Measurements from ENCODE around the gene ZNF667.

Gene ZNF667

DNA sequence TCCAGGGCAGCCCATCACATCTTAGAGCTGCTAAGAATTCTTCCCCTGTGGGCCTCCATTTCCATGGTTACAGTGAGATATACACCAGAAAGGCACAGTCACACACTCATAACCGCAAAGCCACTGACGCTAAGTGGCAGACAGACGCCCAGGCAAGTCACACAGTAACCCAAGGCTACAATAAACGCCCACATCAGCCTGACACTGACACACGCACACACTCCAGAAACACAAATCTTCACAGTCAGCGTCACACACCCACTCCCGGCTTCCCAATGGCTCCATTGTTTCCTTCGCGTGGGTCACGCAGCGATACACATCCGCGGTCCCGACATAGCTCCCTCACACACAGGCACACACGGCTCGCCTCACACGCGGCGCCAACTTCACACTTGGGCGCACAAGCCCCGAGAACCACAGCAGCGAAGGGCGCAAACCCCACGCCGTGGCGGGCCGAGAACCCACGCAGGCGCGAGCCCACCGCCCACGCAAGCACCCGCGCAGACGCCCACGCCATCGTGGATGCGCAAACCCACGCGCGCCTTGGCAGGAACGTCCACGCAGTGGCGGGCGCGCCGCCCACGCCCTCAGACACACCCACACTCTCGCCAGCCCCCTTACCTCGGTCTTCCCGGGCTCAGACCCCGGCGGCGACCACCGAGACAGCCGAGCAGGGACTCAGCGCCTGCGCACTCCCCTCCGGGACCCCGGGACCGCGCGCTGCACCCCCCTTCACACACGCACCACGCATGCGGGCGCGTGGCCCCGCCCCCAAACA, at the start of gene ZNF667:
Gene ZNF667, minus strand, starts transcription at position 695 of the 778 bp plus-strand sequence. CDS start 14,975 bp downstream, outside the sequence.
- DNase-seq = no peak

DNA sequence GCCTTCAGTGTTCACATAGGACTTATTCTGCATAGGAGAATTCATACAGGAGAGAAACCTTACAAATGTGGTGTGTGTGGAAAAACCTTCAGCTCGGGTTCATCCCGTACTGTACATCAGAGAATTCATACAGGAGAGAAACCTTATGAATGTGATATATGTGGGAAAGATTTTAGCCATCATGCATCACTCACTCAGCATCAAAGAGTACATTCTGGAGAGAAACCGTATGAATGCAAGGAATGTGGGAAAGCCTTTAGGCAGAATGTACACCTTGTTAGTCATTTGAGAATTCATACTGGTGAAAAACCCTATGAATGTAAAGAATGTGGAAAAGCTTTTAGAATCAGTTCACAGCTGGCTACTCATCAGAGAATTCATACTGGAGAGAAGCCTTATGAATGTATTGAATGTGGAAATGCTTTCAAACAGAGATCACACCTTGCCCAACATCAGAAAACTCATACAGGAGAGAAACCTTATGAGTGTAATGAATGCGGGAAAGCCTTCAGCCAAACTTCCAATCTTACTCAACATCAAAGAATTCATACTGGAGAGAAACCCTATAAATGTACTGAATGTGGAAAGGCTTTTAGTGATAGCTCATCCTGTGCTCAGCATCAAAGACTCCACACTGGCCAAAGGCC, 48.2 kb upstream of the ZNF667 start:
- no peak for DNase-seq

DNA sequence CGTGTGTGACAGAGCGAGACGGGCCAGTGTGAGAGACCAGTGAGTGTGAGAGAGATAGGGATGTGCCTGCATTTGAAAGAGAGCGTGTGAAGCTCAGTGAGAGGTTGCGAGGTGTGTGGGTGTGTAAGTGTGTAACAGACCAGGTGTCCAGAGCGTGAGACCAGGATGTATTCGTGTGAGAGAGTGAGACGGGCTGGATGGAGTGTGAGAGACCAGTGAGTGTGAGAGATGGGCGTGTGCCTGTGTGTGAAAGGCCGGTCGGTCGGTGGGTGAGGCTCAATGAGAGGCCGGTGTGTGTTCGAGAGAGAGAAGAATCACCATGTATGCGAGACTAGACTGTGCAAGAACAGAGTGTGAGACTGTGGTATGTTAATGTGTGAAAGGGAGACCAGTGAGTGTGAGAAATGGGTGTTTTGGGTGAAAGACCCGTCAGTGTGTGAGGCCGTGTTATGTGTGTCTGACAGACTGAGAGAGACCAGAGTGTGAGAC, 31.2 kb upstream of the ZNF667 start:
- no peak for DNase-seq

DNA sequence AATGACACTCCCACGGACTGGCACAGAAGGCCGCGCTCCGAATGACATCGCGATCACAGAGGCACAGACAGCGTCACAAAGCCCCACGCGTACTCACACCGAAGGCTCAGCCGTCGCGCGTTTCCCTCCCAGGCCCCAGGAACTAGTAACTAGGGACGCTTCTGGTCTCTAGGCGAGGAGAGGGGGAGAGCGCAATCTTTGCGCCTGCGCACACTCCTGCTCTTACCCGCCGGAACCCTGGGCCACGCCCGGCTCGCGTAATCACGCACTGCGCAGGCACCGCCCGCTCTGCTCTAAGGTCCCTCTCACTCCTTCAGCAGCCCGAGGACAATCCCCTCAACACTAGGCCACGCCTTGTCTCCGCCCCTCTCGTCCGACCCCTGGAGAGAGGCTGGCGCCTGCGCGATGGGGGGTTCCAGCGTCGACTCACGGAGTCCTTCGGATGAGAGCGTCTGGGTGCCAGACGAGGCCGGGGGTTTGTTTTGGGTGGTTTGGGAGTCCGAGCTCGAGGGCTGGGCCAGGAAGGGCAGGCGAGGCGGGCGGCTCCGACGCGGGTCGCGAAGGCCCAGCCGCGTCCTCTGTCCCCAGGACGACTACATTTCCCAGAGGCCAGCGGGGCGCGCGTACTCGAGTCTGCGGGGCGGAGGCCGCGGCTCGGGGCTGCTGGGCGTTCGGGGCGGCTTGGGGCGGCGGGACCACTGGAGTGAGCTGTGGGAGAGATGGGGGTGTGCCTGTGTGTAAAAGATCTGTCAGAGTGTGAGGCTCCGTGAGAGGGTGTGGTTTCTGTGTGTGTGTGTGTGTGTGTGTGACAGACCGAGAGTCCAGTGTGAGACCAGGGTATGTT, 30.5 kb upstream of the ZNF667 start, which contains the start of gene ZNF471:
Gene ZNF471, plus strand, starts transcription at position 410 of the 844 bp plus-strand sequence. CDS start 3,717 bp downstream, outside the sequence.
- DNase-seq = no peak

DNA sequence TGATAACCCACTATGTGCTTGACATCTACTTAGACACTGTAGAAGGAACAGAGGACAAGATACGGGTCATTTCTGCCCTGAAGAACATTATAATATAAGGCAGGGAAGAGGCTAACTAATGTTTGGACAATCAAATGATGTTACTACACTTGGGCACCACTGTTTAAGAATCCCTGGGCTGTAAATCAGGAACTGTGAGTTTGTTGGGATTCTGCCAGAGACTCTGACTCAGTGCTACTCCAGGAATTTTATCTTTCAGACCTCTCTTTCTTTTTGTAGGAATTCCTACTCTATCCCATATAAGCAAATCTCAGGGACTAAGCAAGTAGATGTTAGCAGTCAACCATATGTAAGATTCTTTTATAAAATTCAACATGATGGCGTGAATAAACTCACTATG, 27.4 kb upstream of the ZNF667 start:
- DNase-seq = no peak

DNA sequence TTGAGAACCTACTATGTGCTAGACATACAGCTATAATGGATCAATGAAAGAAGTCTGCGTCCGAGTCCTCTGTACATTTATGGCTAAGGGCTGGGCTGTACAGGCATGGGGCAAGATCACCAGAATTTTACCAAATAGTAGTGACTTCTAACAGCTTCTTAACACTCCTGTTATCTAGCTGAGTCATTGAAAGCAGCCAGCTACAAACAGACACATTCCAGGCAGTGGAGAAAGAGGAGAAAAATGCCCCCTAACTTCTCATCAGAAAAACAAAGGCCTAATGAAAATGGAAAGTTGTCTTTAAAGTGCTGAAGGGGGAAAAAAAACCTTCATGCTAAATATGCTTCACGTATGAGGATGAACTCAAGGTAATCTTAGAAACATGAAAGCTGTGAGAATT, 14.3 kb upstream of the ZNF667 start:
- DNase-seq = no peak

DNA sequence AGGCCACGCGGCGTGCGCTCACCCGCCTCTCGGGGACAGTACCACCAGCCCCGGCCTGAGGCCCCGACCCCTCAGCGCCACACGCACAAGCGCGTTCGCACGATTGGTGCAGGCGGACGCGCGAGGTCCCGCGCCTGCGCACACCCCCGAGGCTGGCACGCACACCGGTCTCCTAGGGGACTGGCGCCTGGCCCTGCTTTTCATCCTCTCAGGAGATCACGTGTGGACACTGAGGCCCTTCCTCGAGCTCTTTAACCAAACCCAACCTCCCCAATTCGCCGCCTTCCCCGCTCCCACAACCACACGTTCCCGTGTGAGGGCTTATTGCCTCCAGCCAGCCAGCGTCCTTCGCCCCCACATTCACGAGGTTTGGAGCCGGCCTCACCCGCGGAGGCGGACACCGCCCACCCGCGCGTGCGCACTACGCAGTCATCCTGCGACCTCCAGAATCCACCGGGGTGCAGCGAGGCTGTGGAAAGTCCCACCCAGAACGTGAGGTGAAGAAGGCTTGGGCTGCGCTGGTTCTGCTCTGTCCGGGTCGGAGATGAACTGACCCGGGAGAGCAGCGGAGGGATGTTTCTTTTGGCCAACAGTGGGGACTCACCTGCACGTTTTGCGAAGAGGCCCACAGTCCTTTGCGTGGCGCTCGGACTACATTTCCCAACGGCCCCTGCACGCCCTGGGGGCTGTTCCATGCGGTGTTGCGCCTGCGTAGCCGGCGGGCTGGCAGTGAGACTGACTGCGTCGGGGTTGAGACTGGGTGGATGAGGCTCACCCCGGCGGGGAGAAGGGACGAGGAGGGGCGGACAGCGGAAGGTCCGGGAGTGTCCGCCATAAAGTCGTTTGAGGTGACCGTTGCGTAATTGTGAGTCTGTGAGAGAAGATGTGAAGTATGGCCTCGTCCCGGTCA, 539 bp upstream of the ZNF667 start:
- no peak for DNase-seq

DNA sequence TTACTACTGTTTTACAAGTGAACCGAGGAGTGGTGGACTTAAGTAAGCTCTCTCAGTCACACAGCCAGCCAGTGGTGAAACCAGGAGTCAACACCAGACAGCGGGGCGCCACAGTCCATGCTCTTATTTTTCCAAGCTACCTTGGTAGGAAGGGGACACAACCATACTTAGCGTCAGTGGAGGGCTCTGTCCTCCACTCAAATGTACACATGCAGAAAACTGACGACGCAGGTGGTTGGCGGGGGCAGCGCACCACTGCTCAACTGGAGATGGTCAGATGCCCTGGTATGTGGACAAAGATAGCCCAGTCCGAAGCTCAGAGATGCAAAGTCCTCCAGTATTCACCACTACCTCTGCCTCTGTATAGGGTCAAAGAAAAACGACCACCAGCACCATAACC, 1.1 kb downstream of the ZNF667 start:
- no peak for DNase-seq

DNA sequence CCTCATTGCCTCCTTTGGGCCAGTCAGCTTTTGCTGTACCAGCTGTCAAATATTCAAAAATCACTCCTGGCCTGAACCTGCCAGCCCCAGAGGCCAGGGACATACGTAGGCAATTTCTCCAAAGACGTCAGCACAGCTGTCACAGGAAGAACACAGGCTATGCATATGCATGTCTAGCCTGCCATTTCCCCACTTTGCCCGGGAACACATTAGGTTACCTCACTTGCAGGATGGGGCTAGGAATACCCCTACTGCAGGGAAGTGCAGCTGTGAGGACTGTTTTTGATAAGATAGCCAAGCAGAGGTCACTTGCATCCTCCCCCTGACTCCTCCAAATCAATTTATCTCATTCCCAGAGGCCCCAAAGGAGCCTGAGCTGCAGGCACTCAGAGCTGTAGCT, 2.8 kb downstream of the ZNF667 start:
- DNase-seq = no peak

DNA sequence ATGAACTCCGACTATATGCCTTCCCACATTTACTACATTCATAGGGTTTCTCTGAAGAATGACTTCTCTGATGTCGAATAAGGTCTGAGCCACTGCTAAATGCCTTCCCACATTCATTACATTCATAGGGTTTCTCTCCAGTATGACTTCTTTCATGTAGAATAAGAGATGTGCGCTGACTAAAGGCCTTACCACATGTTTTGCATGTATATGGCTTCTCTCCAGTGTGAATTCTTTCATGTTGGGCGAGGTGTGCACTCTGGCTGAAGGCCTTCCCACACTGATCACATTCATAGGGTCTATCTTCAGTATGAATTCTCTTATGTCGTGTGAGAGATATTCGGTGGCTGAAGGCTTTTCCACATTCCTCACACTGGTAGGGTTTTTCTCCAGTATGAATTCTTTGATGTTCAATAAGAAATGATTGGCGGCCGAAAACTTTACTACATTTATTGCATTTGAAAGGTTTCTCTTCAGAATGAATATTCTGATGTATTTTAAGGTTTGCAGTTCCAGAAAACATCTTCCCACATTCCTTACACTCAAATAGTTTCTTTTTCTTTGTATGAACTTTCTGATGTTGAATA, 35.8 kb downstream of the ZNF667 start:
- DNase-seq = no peak

DNA sequence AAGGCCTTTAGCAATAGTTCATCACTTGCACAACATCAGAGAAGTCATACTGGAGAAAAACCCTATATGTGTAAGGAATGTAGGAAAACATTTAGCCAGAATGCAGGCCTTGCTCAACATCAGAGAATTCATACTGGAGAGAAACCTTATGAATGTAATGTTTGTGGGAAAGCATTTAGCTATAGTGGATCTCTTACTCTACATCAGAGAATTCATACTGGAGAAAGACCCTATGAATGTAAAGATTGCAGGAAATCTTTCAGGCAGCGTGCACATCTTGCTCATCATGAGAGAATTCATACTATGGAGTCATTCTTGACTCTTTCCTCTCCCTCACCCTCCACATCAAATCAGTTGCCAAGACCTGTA, 53.2 kb downstream of the ZNF667 start:
- no peak for DNase-seq

DNA sequence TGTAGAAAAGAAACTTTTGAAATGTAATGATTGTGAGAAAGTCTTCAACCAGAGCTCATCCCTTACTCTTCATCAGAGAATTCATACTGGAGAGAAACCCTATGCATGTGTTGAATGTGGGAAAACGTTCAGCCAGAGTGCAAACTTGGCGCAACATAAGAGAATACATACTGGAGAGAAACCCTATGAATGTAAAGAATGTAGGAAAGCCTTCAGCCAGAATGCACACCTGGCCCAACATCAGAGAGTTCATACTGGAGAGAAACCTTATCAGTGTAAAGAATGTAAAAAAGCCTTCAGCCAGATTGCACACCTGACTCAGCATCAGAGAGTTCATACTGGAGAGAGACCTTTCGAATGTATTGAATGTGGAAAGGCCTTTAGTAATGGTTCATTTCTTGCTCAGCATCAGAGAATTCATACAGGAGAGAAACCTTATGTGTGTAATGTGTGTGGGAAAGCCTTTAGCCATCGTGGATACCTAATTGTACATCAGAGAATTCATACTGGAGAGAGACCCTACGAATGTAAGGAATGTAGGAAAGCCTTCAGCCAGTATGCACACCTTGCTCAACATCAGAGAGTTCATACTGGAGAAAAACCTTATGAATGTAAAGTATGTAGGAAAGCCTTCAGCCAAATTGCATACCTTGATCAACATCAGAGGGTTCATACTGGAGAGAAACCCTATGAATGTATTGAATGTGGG, 53.7 kb downstream of the ZNF667 start:
- DNase-seq = no peak

DNA sequence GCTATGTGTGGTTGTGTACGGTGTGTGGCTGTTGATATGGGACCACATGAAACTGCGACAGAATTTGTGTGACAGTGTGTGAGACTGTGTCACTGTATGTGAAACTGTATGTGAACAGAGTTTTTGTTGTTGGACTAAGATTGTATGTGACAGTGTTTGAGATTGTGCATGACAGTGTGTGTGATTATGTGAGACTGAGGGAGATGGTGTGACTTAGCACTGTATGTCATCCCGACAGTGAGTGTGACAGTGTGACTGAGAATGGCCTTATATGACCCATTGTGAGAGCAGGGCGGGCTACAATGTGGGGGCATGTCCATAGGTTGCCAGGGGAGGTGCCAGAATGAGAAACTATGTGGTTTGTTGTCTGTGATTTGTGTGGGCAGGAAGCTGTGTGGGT, 72.1 kb downstream of the ZNF667 start:
- DNase-seq = no peak

DNA sequence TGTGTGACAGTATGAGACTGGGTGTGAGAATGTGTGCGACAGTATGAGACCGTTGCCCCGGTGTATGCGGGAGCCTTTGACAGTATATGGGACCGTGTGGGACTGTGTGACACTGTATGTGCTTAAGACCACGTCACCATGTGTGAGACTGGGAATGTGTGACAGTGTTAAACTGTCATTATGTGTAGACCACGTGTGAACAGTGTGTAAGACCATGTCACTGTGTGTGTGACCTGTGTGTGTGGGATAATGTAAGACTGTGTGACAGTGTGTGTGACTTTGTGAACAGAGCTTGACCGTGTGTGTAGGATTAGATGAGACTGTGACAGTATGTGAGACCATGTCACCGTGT, 72.5 kb downstream of the ZNF667 start:
- DNase-seq = no peak

DNA sequence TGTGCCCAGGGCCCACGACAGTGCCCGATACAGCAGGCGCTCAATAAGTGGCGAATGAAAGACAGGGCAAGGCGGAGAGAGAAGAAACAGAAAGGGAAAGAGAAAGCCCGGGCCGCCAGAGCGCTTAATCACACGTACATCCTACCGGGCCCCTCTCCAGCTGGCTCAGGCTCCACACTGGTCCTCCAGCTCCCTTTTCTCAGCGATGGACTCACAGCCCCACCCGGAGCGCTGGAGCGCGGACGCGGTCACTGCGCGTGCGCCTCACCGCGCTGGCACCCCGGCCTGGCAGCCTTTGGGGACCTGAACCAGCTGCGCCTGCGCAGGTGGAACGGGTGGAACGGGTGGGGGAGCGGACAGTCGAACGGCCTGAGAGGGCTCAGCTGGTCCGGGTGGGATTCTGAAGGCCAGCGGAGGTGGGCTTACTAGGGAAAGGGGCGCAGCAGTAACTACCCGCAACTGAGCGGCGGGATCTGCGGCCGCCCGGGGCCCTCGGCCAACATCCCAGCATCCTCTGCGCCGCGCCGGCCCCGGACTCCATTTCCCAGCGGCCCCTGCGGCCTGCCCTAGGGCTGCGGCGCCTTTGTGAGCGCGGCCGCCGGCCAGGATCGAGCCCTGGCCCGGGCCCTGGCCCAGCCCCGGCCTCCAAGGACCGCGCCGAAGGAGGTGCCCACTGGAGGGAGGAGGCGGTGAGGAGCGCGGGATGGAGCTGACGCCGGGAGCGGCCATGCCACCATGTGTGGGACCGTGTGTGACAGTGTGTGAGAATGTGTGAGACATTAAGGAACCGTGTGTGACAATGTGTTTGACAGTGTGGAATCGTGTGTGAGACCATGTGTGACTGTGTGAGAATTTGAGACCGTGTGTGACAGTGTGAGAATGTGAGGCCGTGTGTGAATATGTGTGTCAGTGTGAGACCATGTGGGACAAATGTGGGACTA, 73.1 kb downstream of the ZNF667 start, which contains the start of gene ZNF583:
Gene ZNF583, plus strand, starts transcription at position 569 of the 941 bp plus-strand sequence. CDS start 2,783 bp downstream, outside the sequence.
- DNase-seq = peak; percentile 74

DNA sequence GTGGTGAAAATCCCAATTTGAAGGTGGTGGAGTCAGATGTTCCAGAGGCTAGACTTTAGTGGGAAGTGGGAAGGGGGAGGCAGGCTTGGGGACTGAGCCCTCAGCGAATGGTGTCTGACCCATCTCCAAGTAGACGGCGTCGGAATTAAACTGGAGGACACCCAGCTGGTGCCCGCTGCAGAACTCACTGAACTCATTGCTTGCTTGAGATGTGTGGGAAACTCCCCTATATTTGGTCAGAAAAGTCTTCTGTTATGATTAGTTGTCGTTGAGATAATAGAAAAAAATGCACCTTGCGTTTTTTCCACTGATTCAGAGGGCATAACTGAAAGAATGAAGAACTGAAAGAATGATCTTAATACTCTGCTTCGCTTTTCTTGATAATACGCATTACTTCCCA, 73.9 kb downstream of the ZNF667 start:
- no peak for DNase-seq

DNA sequence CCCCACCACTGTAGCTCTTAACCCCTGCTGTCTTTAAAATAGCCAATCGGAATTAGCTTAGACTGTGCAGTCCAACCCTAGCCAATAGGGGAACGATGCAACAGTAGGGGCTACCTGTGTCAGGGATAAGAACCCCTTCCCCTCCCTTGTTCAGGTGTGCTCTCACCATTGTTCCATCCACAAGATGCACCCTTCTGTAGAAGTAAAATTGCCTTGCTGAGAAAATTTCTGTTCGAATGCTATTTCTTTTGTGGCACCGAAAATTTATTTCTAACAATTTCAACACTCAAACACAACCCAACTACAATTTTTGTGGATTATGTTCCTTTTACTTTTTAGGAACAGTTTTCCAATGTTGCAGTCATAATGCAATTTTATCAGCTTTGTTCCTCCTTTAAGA, 76.7 kb downstream of the ZNF667 start:
- DNase-seq = no peak

DNA sequence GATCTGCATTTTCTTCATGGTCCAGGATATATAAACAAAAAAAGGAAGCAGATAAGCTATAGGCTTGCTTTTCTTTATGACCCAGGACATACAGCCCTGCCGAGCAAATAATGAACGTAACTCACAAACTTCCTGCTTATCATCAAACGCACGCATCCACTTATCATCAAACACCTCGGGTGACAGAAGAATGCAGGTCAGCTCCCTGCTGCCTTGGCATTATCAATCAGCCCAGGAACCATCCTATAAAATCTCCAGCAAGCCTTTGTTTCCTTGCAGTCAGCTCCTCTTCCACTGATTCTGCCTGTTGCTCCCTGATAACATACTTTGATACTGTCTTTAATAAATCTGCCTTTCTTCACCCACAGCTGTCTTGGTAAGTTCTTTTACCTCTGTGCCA, 78.3 kb downstream of the ZNF667 start:
- DNase-seq = no peak

DNA sequence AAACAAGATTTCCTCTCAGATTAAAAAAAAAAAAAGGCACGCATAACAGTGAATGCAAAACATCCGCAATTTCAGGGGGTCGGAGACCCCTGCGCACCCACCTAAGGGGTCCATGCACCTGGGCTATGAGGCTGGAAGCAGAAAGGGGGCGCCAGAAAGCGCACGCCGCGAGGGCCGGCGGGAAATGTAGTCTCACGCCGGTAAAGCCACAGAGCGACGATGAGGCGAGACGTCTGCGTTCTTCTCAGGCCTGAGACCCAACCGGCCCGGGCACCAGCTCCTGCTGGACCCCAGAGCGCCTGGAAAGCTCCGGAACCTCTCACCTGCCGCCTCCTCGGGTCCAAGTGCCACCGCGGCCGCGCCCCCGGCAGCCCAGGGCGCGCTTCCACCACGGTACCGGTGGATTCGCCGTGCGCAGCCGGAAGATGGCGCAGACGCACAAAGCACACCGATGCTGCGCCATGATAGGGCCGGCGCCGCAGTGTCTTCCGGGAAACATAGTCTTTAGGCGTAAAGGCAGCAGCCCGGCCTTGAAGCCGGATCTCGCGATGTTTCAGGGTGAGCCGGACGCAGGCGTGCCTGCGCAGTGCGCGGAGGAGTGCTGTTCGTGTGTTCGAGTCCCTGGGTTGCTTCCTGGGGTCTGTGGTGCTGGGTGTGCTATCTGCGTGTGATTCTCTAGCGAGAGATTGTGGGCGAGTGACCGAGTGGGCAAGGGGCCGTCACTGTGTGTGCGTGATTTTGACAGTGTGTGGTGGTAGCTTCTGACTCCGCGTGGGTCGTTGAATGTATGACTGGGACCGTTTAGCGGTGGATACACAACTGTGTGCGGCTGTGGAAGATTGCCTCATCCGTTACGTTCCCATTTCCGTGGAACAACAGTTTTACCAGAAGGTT, 83.8 kb downstream of the ZNF667 start, which contains the start of gene ZNF582:
Gene ZNF582, minus strand, starts transcription at position 416 of the 894 bp plus-strand sequence. CDS start 1,782 bp downstream, outside the sequence.
- no peak for DNase-seq

Data from SHP77 treated with DMSO at 0.1 percent for 48 hours (cell line).